Measurements from ENCODE around the gene CLPSL2.

DNA sequence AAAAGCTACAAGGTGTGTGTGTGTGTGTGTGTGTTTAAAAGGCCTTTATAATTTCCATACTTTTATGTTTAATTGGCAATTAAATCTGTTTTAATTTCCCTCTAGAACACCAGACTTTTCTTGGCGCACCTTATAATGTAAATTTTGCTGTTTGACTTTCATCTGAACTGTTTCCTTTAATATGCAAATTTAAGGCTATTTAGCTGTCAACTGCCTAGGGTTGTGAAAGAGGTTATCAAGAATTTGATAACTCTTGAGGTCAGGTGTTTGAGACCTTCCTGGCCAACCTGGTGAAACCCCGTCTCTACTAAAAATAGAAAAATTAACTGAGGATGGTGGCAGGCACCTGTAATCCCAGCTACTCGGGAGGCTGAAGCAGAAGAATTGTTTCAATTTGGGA lies 24.8 kb downstream of the CLPSL2 start:
- TF ChIP-seq, protein P1, sequence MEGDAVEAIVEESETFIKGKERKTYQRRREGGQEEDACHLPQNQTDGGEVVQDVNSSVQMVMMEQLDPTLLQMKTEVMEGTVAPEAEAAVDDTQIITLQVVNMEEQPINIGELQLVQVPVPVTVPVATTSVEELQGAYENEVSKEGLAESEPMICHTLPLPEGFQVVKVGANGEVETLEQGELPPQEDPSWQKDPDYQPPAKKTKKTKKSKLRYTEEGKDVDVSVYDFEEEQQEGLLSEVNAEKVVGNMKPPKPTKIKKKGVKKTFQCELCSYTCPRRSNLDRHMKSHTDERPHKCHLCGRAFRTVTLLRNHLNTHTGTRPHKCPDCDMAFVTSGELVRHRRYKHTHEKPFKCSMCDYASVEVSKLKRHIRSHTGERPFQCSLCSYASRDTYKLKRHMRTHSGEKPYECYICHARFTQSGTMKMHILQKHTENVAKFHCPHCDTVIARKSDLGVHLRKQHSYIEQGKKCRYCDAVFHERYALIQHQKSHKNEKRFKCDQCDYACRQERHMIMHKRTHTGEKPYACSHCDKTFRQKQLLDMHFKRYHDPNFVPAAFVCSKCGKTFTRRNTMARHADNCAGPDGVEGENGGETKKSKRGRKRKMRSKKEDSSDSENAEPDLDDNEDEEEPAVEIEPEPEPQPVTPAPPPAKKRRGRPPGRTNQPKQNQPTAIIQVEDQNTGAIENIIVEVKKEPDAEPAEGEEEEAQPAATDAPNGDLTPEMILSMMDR (IDR thresholded peaks at IDR 0.05), result no peak
- TF ChIP-seq EP300 (IDR thresholded peaks at IDR 0.05), result no peak

Measured in esophagus muscularis mucosa (tissue), 3 donors.